Measurements from ENCODE around the gene PDZK1IP1.
"Not testable (repeated sequence)": the region's sequence is repeated elsewhere in the genome, so short reads cannot be mapped to it uniquely, and the experiment has no call there.

Gene PDZK1IP1

DNA sequence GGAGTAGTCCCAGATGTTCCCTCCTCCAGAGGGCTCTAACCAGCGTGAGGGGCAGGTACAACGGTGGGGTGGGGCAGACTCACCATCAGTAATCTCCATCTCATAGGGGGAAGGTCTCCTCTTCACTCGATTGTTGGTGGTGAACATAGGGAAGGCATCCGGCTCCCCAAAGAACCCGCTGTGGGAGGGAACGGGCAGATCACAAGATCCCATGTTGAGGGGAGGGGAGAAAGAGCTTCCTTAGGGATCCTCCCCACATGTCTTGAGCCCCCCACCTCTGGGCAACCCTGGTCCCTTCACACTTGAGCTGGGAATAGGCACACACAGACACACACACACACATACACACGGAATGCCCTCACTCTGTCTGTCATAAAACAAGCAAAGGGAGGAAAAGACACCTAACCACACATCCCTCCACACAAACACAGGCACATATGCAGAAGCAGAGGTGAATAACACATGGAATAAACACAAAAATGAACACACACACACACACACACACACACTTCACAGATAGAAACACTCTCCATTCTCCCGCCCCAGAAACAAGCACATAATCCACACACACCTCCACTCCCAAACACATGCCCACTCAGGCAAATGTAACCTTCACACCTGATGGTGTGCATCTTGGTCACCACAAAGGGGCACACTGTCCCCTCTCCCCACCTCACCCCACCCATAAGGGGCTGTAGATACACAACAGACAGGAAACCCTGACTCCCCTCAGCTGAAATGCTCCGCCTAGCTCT lies 34.3 kb upstream of the PDZK1IP1 start:
- no peak for DNase-seq

DNA sequence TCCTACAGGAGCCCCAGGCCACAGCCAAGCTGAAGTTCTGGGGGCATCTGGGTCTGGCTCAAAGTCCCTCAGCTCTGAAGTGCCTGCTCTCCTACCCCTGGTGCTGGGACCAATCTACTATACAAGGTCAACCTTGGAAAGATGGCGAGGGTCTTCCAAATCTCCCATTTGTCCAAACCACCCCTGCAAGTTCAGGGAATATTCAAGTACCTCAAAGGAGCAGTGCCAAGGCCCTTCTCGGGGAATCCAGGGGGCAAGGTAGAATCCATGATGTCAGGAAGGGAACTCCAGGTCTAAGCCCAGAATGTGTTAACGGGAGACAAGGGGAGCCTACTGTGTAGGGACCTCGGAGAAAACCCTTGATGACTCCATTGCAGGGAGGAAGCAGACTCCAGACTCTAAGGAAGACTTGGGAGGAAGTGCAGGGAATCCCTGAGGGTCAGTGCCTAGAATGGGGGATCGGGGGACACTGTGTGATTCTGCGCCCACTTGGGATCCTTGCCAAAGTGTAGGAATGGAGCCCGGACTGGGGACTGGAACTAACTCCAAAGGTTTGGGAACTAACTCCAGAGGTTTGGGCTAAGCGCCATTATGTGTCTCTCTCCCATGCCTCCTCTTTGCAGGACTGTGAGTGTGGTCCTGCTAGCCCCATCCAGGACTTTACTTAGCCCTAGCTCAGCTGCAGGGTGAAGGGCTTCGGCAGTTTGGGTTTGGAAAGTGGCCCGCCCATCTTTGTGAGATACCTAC lies 33.5 kb upstream of the PDZK1IP1 start:
- DNase-seq: no peak

DNA sequence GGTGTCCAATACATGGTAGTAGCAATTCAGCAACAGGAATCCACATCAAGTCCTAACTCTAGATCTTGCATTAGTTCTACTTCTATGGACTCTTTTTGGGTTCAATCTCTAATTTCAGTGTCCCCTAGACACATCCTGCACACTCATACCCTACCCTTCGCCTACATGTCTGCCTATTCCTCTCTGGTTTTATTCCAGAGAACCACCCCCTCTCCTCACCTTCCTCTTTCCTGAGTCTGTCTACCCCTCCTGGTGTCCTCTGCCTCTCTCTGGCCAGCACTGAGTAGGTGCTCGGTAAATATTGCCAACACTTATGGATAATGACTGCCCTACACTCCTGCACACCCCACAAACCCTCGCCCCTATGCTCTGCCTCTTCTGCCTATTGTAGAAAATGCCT lies 32.6 kb upstream of the PDZK1IP1 start:
- no peak for DNase-seq

DNA sequence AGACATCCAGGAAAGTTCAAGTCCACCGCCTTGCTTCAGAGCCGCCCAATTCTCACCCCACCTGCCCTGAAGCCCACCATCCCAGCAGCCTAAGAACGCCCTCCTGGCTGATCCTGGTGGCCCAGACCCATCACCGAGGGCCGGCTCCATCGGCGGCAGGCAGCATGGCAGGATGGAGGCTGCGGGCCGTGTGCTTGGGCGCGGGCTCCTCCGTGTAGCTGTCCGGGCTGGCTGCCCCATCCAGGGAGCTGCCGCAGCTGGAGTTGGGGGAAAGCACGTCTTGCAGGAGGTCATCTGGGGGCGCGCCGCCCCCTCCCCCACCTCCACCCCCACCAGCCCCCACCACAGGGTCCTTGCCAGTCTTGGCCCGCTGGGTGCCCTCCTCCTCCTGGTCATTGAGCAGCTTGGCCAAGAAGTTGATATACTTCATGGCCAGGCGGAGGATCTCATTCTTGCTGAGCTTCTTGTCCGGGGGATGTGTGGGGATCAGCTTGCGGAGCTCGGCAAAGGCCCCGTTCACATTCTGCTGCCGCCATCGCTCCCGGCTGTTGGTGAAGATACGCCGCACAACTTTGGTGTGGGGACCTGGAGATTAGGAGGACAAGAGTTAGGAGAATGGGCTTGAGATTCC lies 29.9 kb upstream of the PDZK1IP1 start:
- no peak for DNase-seq

DNA sequence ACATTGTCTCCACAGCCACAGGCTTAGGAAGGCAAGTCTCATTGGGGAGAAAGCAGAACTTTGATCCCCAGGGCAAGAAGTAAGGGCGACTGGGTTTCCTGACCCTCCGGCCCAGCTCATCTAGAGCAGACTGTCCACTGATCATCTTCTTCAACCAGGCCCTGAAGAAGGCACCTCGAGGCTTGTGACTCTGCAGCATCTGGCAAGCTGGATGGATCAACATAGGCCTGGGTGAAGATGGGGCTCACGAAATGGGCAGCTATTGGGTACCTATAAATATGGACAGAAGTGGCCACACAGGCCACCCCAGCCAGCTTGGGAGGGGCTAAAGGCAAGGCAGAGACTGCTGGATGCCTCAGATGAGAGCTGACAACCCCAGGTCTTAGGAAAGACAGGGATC lies 29.2 kb upstream of the PDZK1IP1 start:
- DNase-seq: no peak

DNA sequence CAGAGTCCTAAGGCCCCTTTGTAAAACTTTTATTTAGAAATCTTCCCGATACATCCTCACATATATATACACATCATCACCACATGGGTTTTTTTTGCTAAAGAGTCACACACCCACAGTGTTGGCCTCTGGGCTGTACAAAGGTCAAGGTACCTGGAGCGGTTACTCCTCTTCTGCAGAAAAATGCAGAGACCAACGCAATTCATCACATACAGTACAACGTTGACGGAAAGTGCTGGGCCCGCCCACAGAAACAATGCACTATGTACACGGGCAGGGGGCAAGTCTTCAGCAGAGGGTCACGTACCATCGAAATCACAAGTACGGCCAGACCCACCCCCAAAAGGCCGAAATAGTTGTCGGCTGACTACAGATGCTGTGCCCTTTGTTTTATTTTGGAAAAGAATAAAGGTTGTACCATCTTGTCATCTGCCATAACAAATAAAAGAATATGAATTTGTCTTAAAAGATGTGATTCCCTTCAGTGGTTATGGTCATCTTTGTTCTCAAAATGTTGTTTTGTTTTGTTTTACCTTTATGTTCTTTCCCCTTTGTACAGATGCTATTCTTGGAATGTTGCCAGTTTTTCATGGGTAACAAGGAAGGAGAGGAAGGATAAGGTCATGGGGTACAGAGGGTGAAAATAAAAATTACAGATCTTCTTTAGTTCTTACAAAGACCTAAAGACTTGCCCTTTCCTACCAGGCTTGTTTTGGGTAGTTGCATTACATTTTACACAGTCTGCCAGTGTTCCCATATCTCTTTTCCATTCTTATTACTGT lies 26.6 kb upstream of the PDZK1IP1 start:
- DNase-seq: no peak

DNA sequence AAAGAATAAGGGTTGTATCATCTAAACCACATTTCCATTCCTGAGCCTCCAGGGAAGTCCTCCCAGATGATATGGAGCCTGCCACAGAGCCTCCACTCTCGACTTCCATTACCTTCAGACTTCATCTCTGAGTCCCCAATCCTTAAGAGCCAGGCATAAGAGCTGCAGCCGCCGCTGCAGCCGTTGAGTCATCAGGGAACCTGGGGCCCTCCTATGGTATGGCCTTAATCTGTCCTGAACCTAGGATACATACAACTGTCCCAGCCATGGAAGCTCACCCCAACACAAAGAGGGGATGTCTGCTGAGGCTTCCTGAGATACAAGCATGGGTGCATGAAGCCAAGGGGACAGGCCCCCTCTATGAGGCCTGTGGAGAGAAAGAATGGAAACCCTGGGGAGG lies 25.9 kb upstream of the PDZK1IP1 start:
- no peak for DNase-seq

DNA sequence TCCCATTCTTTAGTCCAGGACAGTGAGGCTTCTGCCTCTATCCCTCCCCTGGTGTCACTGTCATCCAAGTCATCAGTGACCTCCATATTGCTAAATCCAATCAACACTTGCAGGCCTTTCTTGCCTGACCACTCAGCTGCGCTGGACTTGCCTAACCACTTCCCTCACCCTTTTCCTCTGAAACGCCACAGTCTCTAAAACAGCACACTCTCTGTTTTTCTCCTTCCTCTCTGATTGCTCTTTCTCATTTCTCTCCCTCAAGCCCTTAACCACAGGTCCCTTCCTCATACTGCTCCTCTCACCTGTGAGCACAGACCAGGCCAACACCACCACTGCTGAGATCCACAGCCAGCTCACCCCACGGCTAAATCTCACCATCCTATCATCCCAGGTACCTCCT lies 24.7 kb upstream of the PDZK1IP1 start:
- no peak for DNase-seq

DNA sequence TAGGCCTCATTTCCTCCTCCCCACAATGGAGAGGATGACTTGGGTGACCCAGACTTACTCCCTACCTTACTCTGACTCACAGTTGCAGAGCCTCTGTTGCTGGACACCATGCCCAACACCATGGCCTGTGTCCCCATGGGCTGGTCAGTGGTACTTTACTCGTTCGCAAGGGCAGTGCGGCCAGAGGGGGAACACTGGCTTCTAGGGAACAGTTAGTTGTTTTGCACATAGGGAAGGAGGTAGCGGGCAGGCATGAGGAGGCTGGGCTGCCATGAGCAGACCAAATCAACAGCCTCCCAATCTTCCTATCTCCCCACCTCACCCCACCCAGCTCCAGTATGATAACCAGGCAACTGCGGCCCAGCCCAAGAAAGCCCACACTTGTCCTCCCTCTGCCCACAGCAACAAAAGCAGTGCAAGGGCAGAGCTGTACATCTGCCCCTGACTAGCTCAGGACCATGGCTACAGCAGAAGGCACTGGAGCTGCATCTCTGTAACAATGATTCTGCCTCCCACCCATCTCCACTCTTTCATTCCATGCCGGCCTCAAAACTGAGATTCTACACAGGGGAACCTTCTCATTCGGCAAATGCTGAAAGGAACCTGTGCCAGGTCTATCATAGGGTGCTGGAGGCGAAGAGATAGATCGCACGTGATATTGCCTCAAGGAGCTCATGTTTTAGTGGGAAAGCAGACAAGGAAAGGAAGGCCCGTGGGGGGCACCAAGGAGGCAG lies 23.6 kb upstream of the PDZK1IP1 start:
- no peak for DNase-seq

DNA sequence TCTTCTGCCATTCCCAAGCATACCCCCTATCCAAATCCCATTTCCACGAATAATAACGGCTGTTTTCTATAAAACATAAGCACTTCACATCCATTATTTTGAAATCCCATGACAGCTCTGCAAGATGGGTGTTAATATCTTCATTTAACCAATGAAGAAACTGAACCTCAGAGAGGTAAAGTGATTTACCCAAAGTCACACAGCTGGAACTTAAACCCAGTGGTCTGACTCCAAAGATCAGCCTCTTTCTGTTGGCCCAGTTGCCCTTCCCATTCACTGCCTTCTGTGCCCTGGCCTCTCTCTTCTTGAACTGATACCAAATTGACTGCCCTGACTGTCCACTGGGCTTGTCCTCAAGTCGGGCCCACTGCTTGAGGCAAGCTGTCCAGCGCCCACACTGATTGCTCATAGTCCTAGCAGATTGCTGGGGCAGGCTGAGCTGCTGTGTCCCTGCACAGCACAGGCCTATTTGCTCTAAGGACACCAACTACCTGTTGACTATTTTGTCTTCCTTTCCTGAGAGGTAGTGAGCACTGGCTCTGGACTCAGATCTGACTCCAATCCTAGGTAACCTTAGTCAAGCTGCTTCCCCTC lies 22.9 kb upstream of the PDZK1IP1 start:
- no peak for DNase-seq

DNA sequence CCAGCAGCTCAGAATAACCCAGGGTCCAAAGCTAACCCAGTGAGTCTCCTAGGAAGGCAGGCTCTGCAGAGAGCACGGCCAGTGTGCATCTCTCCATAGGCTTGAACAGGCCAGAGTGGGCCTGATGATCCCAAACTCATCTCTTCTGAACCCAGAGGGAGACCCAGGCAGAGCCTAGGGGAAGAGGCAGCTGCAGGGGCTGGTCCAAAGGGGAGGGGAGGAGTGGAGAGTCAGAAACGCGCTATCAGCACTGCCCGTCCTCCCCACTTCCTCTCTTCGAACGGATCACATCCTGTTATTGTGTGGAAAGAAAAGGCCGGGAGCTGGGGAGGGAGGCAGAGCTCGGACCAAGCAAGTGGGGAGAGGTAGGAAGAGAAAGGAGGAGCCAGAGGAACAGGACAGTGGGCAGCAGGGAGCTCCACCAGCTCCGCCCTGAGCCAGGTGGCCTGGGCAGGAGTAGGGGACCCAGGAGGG lies 22.0 kb upstream of the PDZK1IP1 start:
- no peak for DNase-seq

DNA sequence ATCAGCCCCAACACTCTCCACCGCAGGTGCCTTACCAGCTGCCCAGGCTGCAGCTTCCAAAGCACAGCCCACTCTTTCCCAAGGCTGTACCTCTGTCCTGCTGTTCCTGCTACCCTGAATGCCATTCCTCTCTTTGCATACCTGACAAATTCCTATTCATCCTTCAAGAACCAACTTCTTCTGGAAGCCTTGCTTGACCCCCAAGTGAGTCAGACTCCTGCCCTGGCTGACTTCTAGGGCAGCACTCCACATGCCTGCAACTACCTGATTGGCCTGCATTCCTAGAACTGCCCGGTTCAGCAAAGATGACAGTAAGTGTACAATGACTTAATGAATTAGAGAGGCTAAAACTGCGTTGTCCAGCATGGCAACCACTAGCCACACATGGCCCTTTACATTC lies 20.8 kb upstream of the PDZK1IP1 start:
- no peak for DNase-seq

DNA sequence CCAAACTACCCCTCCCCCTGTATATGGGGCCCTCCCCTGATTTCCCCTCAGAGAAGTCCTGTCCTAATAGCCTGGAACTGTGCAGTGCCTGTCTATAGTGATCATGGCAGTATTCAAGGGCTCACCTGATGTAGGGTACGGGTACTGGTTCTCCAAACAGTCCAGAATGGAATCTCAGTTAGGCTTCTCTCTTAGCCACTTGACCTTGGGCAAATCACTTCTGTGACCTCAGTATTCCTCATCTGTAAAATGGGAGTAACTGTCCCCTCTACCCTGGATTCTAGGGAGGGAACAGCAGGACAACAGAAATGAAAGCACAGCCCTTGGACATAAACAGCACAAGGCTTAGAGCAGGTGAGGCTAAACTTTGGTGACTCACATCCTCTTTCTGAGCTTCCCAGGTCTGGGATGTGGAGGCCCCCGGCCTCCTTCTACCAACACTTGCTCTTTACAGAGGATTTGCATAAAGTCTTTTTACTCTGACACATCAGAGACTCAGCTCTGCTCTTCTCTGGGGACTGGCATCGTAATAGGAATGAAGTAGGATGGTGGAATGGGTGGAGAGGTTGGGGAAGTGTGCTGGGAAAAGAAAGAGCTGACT lies 20.0 kb upstream of the PDZK1IP1 start:
- DNase-seq: no peak

DNA sequence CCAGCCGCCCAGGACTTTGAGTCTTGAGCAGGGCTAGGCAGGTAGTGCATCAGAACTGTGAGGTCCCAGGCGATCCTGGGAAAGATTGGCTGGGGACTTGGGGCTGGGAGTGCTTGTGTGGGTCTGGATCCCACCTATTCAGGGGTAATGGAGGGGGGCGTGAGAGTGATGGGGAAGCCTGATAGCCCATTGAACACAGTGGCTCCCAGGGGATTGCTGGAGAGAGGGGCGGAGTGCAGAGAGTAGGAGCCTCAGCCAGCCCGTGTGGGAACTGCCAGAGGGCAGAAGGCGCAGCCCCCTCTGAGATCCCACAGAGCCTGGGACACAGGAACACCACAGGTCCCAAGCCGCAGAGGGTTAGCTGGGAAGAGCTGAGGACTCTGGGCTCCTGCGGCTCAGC lies 19.3 kb upstream of the PDZK1IP1 start:
- no peak for DNase-seq

DNA sequence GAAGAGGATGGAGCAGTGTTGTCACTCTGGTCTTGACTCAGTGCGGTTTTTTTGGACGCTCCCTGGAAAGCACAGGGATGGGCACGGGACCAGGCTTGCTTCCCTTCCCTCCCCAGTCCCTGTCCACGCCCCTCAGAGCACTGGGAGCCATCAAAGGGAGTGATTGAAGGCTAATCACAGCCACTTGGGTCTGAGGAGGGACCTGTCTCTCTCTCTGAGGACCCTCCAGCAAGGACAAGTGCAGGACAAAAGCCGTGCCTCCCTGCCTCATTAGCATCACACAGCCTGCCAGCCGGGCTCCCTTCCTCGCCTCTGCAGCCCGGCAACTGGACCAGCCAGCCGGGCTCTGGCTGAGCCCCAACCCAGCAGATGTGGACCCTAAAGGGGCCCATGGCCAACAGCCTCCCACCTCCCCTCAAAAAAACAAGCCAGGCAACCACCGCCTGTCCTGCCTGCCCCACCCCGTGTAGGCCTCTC lies 18.6 kb upstream of the PDZK1IP1 start:
- no peak for DNase-seq

DNA sequence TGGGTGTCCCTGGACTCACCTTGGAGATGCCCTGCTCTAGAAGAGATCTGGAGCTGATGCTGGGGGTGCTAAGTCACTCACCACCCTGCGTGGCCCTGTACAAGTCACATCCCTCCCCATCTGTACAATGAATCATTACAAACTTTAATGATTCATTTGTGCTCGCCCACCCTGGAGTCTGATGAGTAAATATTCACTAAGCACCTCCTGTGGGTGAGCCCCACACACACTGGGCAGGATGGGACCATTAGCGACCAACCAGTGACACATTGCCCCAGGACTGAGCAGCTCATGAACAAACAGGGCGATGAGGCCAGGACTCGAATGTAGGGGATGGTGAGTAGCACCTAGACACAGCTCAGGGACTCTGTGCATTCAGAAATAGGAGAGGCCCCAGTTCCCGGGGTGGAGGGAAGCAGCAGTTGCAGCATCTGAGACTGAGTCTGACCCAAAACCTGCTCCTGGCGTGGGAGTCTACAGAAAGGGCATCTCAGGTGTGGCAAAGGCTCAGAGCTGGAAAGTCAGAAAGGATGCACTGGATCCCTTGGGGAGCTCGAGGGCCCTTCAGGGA lies 18.1 kb upstream of the PDZK1IP1 start:
- DNase-seq: no peak

DNA sequence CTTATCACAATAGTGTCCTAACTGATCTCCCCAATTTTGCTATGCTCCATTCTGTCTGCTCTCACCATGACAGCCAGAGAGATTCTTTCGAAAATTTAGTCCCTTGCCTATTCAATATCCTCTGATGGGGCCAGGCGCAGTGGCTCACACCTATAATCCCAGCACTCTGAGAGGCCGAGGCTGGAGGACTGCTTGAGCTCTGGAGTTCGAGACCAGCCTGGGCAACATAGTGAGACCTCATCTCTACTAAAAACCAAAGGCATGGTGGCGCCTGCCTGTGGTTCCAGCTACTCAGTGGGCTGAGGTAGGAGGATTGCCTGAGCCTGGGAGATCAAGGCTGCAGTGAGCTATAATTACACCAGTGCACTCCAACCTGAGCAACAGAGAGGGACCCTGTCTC lies 16.1 kb upstream of the PDZK1IP1 start:
- no peak for DNase-seq

DNA sequence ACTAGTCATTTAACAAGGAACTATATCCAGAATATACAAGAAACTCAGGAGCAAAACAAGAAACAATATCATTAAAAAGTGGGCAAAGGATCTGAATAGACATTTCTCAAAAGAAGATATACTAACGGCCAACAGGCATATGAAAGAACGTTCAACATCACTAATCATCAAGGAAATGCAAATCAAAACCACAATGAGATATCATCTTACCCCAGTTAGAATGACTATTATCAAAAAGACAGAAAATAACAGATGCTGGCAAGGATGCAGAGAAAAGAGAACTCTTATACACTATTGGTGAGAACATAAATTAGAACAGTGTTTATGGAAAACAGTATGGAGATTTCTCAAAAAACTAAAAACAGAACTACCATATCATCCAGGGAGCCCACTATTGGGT lies 13.7 kb upstream of the PDZK1IP1 start:
- DNase-seq: not testable (repeated sequence)

DNA sequence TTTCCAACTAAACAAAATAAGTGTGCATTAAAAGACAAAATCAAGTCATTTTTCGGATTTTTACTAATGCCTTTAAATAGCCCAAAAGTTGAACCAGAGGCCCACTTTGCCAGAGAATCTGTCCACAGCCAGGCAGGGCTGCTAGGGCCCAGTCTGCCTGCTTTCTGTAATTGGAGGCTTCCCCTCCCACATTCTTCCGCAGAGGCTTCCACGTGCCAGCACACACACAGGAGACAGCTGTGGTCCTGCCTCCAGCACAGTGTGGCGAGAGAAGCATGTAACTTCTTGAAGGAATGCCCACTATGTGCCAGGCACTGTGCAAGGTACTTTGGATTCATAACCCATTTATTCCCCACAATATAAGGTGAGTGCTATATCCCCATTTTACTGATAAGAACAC lies 11.3 kb upstream of the PDZK1IP1 start:
- no peak for DNase-seq

DNA sequence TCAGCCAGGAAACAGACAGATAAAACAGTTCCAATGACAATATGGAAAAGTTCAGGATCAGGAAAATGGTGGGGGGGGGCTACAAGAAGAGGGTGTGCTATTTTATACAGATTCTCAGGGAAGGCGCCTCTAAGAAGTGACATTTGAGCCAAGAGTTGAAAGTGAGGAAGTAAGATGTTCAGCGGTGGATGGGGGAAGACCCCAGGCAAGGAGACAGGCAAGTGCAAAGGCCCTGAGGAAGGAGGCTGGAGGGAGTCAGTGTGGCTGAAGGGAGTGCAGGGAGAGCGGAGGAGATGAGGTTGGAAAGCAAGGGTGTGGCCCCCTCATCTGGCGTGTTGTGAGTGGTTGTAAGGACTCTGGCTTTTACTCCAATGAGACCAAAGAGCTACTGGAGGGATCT lies 8.4 kb upstream of the PDZK1IP1 start:
- no peak for DNase-seq

DNA sequence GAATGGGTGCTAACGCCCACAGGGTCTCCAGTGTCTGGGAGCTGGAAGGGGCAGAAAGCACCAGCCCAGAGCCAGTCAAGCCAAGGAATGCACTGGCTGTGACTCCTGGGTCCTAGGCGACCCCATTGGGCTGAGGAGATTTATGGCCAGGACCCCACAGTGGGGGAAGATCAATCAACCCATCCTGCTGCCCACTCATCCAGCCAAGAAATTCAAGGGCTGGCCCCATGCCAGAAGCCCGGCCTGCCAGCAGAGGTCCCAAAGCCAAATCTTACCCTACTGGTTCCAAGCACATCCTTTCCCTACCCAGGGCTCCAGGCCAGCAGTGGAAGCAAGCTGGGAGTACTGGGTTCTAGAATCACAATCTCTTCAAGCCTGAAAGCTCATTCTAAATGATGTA lies 6.8 kb upstream of the PDZK1IP1 start:
- no peak for DNase-seq

All from activated CD4-positive, alpha-beta T cell treated with anti-CD3 and anti-CD28 coated beads for 4 hours (primary cell).